HL-60 (cell line): ENCODE data around the gene CCZ1B.
"Not testable (repeated sequence)": the region's sequence is repeated elsewhere in the genome, so short reads cannot be mapped to it uniquely, and the experiment has no call there.

Experiments used
- GABPA ChIP-seq: IDR thresholded peaks from 2 replicates; pipeline ENCODE4 v1.6.1; 2012; ENCODE audit warnings: low read depth
- POLR2AphosphoS5 ChIP-seq: IDR thresholded peaks from 2 replicates; pipeline ENCODE4 v1.6.1; 2012; ENCODE audit warnings: low read depth
- TF ChIP-seq, protein P1 (sequence below): IDR thresholded peaks from one replicate; pipeline ENCODE4 v1.5.1; 2011; ENCODE audit warnings: low read length, control low read depth, inconsistent platforms; ENCODE audit not compliant: insufficient read depth

DNA sequence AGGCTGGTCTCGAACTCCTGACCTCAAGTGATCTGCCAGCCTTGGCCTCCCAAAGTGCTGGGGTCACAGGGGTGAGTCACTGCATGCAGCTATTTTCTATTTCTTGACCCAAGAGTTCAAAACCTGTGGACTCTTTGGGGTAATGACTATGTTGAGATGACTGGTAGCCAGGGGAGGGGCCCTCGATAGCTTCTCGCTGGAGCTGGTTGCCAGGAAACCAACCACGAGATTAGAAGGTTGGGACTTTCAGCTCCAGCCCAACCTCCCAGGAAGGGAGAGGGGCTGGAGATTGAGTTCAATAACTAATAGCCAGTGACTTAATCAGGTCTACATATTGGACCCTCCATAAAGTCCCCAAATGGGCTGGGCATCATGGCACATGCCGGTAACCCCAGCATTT lies 28.9 kb downstream of the CCZ1B start:
- TF ChIP-seq, protein P1, sequence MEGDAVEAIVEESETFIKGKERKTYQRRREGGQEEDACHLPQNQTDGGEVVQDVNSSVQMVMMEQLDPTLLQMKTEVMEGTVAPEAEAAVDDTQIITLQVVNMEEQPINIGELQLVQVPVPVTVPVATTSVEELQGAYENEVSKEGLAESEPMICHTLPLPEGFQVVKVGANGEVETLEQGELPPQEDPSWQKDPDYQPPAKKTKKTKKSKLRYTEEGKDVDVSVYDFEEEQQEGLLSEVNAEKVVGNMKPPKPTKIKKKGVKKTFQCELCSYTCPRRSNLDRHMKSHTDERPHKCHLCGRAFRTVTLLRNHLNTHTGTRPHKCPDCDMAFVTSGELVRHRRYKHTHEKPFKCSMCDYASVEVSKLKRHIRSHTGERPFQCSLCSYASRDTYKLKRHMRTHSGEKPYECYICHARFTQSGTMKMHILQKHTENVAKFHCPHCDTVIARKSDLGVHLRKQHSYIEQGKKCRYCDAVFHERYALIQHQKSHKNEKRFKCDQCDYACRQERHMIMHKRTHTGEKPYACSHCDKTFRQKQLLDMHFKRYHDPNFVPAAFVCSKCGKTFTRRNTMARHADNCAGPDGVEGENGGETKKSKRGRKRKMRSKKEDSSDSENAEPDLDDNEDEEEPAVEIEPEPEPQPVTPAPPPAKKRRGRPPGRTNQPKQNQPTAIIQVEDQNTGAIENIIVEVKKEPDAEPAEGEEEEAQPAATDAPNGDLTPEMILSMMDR, result not testable (repeated sequence)
- not testable (repeated sequence) for TF ChIP-seq POLR2AphosphoS5, GABPA
